Measurements from ENCODE around the gene ZPLD1. TPM values are rescaled to one million over a fixed set of nuclear protein-coding genes. Genes with fewer than 3 reads are reported as not detected.

ZPLD1 gene
- total and polyA plus RNA-seq, 2 of the 8 experiments (the other 6 are each of a cell fraction or from before 2014, with no cell fraction given): not detected

GRCh38 chr3:102410616-102411015, 24.2 kb upstream of the ZPLD1 start (continued):
- TF ChIP-seq E2F6 (IDR thresholded peaks at IDR 0.05): no peak
- TF ChIP-seq SIRT6 (IDR thresholded peaks at IDR 0.05; ENCODE audit: low read length): no peak
- TF ChIP-seq TAF7 (optimal IDR thresholded peaks at IDR 0.05; ENCODE audit: borderline replicate concordance, low read depth, low read length): no peak
- TF ChIP-seq ATF3 (IDR thresholded peaks at IDR 0.05; ENCODE audit: insufficient read depth, low read depth, low read length): no peak
